ENCODE data around the gene BAIAP2L2. TPM values are rescaled to one million over a fixed set of nuclear protein-coding genes. Genes with fewer than 3 reads are reported as not detected.
"Not testable (repeated sequence)": the region's sequence is repeated elsewhere in the genome, so short reads cannot be mapped to it uniquely, and the experiment has no call there.

BAIAP2L2 gene
- polyA plus RNA-seq, 1 donor from 2014 or later = 2.3 TPM

GRCh38 chr22:38118182-38118581 is 7.7 kb upstream of the BAIAP2L2 start:
- no peak for TF ChIP-seq EZH2 (IDR thresholded peaks at IDR 0.05; ENCODE audit: borderline replicate concordance, insufficient read depth, low read length, poor library complexity, severe bottlenecking)
- Histone ChIP-seq H3K36me3 (ENCODE audit: insufficient read depth, low read length) (no peaks in the 10 kb centered on the region), H4K20me1 (ENCODE audit: insufficient read depth) (no peaks in the 10 kb centered on the region), H2AFZ (ENCODE audit: low read depth, low read length) (no peak overlapping the region), H3K27me3 (ENCODE audit: insufficient read depth, low read depth, low read length) (no peaks in the 10 kb centered on the region), H3K79me2 (replicated peaks; ENCODE audit: insufficient read depth, low read length) (no peaks in the 10 kb centered on the region), H3K4me2 (ENCODE audit: low read length) (no peak overlapping the region), H3K9ac (ENCODE audit: low read length) (no peak overlapping the region), H3K9me2 (ENCODE audit: insufficient read depth, low read length) (no peaks in the 10 kb centered on the region), H3K4me3 (ENCODE audit: low read length) (no peak overlapping the region), H3F3A (ENCODE audit: insufficient read depth, low read length, poor library complexity, severe bottlenecking) (no peaks in the 10 kb centered on the region), H3K9me3 (ENCODE audit: low read length) (no peaks in the 10 kb centered on the region), H3K27ac (ENCODE audit: low read length) (no peak overlapping the region)

GRCh38 chr22:38117556-38117955 is 7.1 kb upstream of the BAIAP2L2 start:
- not testable (repeated sequence) for H3K9me2 ChIP-seq (ENCODE audit: insufficient read depth, low read length); H3K4me3 ChIP-seq (ENCODE audit: low read length); H3K27ac ChIP-seq (ENCODE audit: low read length); H4K20me1 ChIP-seq (ENCODE audit: insufficient read depth); H3K4me2 ChIP-seq (ENCODE audit: low read length); H3K9ac ChIP-seq (ENCODE audit: low read length); H3K27me3 ChIP-seq (ENCODE audit: insufficient read depth, low read depth, low read length); H3F3A ChIP-seq (ENCODE audit: insufficient read depth, low read length, poor library complexity, severe bottlenecking); H3K9me3 ChIP-seq (ENCODE audit: low read length); H3K79me2 ChIP-seq (replicated peaks; ENCODE audit: insufficient read depth, low read length); H3K36me3 ChIP-seq (ENCODE audit: insufficient read depth, low read length); H2AFZ ChIP-seq (ENCODE audit: low read depth, low read length)

- Histone ChIP-seq H3K27ac (ENCODE audit: low read length) (no peak overlapping the region), H3K9ac (ENCODE audit: low read length) (no peak overlapping the region), H3K27me3 (ENCODE audit: insufficient read depth, low read depth, low read length) (no peaks in the 10 kb centered on the region), H3K4me2 (ENCODE audit: low read length) (no peak overlapping the region), H3K9me2 (ENCODE audit: insufficient read depth, low read length) (no peaks in the 10 kb centered on the region), H3K9me3 (ENCODE audit: low read length) (no peaks in the 10 kb centered on the region), H3K36me3 (ENCODE audit: insufficient read depth, low read length) (no peaks in the 10 kb centered on the region), H3F3A (ENCODE audit: insufficient read depth, low read length, poor library complexity, severe bottlenecking) (no peaks in the 10 kb centered on the region), H4K20me1 (ENCODE audit: insufficient read depth) (no peaks in the 10 kb centered on the region), H3K79me2 (replicated peaks; ENCODE audit: insufficient read depth, low read length) (no peaks in the 10 kb centered on the region), H3K4me3 (ENCODE audit: low read length) (no peak overlapping the region), H2AFZ (ENCODE audit: low read depth, low read length) (no peak overlapping the region)
- TF ChIP-seq POLR2AphosphoS5 (IDR thresholded peaks at IDR 0.05) (no peak), RAD21 (conservative IDR thresholded peaks at IDR 0.05) (no peak), REST (IDR thresholded peaks at IDR 0.05; ENCODE audit: borderline replicate concordance) (no peak), EP300 (conservative IDR thresholded peaks at IDR 0.05; ENCODE audit: poor library complexity, severe bottlenecking) (no peak), MXI1 (conservative IDR thresholded peaks at IDR 0.05; ENCODE audit: poor library complexity, severe bottlenecking) (no peak), TAF1 (IDR thresholded peaks at IDR 0.05; ENCODE audit: low read depth) (no peak), SMC3 (conservative IDR thresholded peaks at IDR 0.05; ENCODE audit: poor library complexity) (no peak), EZH2 (IDR thresholded peaks at IDR 0.05; ENCODE audit: borderline replicate concordance, insufficient read depth, low read length, poor library complexity, severe bottlenecking) (no peak)
- TF ChIP-seq, protein P1, sequence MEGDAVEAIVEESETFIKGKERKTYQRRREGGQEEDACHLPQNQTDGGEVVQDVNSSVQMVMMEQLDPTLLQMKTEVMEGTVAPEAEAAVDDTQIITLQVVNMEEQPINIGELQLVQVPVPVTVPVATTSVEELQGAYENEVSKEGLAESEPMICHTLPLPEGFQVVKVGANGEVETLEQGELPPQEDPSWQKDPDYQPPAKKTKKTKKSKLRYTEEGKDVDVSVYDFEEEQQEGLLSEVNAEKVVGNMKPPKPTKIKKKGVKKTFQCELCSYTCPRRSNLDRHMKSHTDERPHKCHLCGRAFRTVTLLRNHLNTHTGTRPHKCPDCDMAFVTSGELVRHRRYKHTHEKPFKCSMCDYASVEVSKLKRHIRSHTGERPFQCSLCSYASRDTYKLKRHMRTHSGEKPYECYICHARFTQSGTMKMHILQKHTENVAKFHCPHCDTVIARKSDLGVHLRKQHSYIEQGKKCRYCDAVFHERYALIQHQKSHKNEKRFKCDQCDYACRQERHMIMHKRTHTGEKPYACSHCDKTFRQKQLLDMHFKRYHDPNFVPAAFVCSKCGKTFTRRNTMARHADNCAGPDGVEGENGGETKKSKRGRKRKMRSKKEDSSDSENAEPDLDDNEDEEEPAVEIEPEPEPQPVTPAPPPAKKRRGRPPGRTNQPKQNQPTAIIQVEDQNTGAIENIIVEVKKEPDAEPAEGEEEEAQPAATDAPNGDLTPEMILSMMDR (IDR thresholded peaks at IDR 0.05; ENCODE audit: poor library complexity, severe bottlenecking) = no peak
Measured at GRCh38 chr22:38115423-38116205, 5.1 kb upstream of the BAIAP2L2 start.

All from neural cell (in vitro differentiated cells).